ENCODE results near the gene USF2. TPM values are rescaled to one million over a fixed set of nuclear protein-coding genes. Genes with fewer than 3 reads are reported as not detected.
"Not testable (repeated sequence)": the region's sequence is repeated elsewhere in the genome, so short reads cannot be mapped to it uniquely, and the experiment has no call there.

Gene USF2
- total RNA-seq, 2 donors from 2014 or later, result 78.9 to 88.0 TPM

- intact Hi-C loops (cut with DNase I), result loop anchor here in 1 of 2 donors (10.0 kb wide), 1 partner anchor 220 kb away; the partner anchor contains the start of gene KRTDAP
- DNase-seq (ENCODE audit: low spot score), result no peak
These were observed 5.6 kb downstream of the USF2 start for GRCh38 chr19:35274323-35274722.

GRCh38 chr19:35276706-35277281, 8.0 kb downstream of the USF2 start:
- no peak for DNase-seq (ENCODE audit: low spot score)
- intact Hi-C loops (cut with DNase I), result loop anchor here in 1 of 2 donors (10.0 kb wide), 1 partner anchor 218 kb away; the partner anchor contains the start of gene KRTDAP

- intact Hi-C loops (cut with DNase I), result loop anchor here in 1 of 2 donors (10.0 kb wide), 1 partner anchor 216 kb away; the partner anchor contains the start of gene KRTDAP
- DNase-seq (ENCODE audit: low spot score), result no peak
These were observed 10.0 kb downstream of the USF2 start for GRCh38 chr19:35278578-35279284.

- intact Hi-C loops (cut with DNase I), result loop anchor here in 1 of 2 donors (10.0 kb wide), 1 partner anchor 215 kb away; the partner anchor contains the start of gene KRTDAP
- no peak for DNase-seq (ENCODE audit: low spot score)
These were observed 10.6 kb downstream of the USF2 start for GRCh38 chr19:35279374-35279773.

- intact Hi-C loops (cut with DNase I), result loop anchor here in 1 of 2 donors (10.0 kb wide), 1 partner anchor 215 kb away; the partner anchor contains the start of gene KRTDAP
- DNase-seq (ENCODE audit: low spot score), result no peak
These were observed 11.4 kb downstream of the USF2 start for GRCh38 chr19:35279985-35280821.

GRCh38 chr19:35281303-35281702, 12.5 kb downstream of the USF2 start:
- intact Hi-C loops (cut with DNase I), result no loop called here
- DNase-seq (ENCODE audit: low spot score), result no peak

- no peak for DNase-seq (ENCODE audit: low spot score)
- intact Hi-C loops (cut with DNase I), result no loop called here
These were observed 15.7 kb downstream of the USF2 start for GRCh38 chr19:35284153-35285094.

GRCh38 chr19:35285095-35285449, 16.3 kb downstream of the USF2 start:
- intact Hi-C loops (cut with DNase I), result no loop called here
- DNase-seq (ENCODE audit: low spot score), result no peak

- intact Hi-C loops (cut with DNase I); DNase-seq (ENCODE audit: low spot score): not testable (repeated sequence)
These were observed 16.7 kb downstream of the USF2 start for GRCh38 chr19:35285465-35285864.

- DNase-seq (ENCODE audit: low spot score); intact Hi-C loops (cut with DNase I): not testable (repeated sequence)
These were observed 17.3 kb downstream of the USF2 start for GRCh38 chr19:35286101-35286500.

GRCh38 chr19:35287713-35288112, 19.0 kb downstream of the USF2 start:
- intact Hi-C loops (cut with DNase I), result no loop called here
- no peak for DNase-seq (ENCODE audit: low spot score)

GRCh38 chr19:35288331-35288730, 19.6 kb downstream of the USF2 start:
- no peak for DNase-seq (ENCODE audit: low spot score)
- intact Hi-C loops (cut with DNase I), result no loop called here

- no peak for DNase-seq (ENCODE audit: low spot score)
- intact Hi-C loops (cut with DNase I), result no loop called here
These were observed 20.1 kb downstream of the USF2 start for GRCh38 chr19:35288906-35289305.

GRCh38 chr19:35290381-35291127, 21.8 kb downstream of the USF2 start:
- intact Hi-C loops (cut with DNase I), result no loop called here
- DNase-seq (ENCODE audit: low spot score), result no peak

GRCh38 chr19:35291259-35291658, 22.5 kb downstream of the USF2 start:
- intact Hi-C loops (cut with DNase I), result no loop called here
- DNase-seq (ENCODE audit: low spot score), result no peak

- intact Hi-C loops (cut with DNase I), result no loop called here
- no peak for DNase-seq (ENCODE audit: low spot score)
These were observed 23.2 kb downstream of the USF2 start, which contains the start of gene MAG for GRCh38 chr19:35291916-35292315. Gene MAG (plus strand): TSS chr19:35292161. CDS start chr19:35295409, 3,248 bp downstream.

GRCh38 chr19:35292421-35293362, 23.9 kb downstream of the USF2 start:
- intact Hi-C loops (cut with DNase I), result no loop called here
- no peak for DNase-seq (ENCODE audit: low spot score)

All from posterior vena cava (tissue), 2 donors.